GM19438 (cell line): ENCODE measurements around the gene ABHD18.
"Not testable (repeated sequence)": the region's sequence is repeated elsewhere in the genome, so short reads cannot be mapped to it uniquely, and the experiment has no call there.

Source experiments
- ATAC-seq: cut with Tn5 transposase; IDR thresholded peaks from one replicate; pipeline ENCODE4 v1.9.1; 2021; ENCODE audit warnings: low read depth; ENCODE audit not compliant: unreplicated experiment

Gene ABHD18

DNA sequence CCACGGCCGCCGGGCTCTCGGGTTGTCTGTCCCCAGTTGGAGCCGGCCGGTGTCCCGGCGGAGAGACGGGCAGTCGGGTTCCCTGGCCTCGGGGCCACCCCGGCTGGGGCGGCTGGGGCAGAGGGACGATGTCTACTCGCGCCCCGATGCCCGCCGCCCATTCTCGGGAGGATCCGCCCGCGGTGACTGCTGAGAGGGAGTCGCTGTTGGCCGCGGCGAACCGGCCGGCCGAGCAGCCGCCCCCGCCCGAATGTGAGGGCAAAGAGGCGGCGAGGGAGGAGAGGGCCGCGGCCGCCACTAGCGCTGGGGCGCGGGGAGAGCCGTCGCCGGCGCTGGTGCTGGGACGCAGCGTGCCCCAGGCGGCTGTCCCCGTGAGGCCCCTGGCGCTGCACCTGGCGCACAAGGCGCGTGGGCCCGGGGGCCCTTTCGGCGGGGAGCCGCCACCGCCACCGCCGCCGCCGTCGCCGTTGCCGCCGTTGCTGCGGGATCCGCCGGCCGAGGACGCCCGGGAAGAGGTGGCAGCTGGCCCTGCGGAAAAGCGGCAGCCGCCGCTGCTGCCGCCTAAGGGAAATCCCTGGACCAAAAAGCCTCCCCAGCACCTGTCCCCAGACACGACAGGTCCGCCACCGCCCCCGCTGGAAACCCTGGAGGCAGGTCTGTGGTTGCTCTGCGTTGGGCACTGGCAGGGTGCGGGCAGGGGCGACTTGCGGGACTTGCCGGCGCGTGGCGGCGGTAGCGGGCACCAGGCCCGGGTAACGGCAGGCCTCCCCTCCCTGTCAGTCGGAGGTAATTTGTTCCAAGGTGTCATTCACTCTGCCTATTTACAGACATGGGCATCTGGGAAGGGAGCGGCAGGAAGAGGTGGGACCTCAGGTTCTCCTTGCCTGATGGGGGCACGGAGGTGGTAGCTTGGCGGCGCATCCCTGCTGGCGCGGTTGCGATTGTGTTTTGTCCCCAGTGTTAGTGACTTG lies 96.6 kb downstream of the ABHD18 start:
- peak; percentile 33 for ATAC-seq

- ATAC-seq: not testable (repeated sequence)
These were observed 101.2 kb downstream of the ABHD18 start for GRCh38 chr4:128066453-128066820.

DNA sequence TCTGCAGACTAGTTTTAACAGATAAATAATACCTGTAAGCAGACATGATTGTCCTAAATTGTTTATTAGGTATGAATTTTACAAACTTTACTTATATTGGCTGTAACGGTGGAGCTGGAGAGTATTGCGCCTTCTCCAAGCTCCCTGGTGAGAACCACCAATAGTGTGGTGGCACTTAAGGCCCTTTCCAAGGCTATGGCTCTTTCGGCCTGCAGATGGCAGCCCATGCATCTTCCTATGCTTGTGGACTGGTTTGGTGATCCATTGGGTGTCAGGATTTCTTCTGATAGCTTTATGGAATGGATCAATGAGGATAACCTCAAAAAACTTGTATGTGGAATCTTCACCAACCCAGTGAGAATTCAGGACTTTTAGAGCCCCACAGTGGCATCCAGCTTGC lies 103.7 kb downstream of the ABHD18 start:
- no peak for ATAC-seq

GRCh38 chr4:128076464-128076863 lies 111.3 kb downstream of the ABHD18 start:
- no peak for ATAC-seq
